T-helper 1 cell treated with Interleukin-12 subunit alpha and Interleukin-12 subunit beta and Interleukin-4 antibody, amounts not matched to agents 30 μg/mL and 1 μg/mL, for 36 hours (primary cell): Measurements from ENCODE around the gene C1orf226.
"Not testable (repeated sequence)": the region's sequence is repeated elsewhere in the genome, so short reads cannot be mapped to it uniquely, and the experiment has no call there.

Source experiments
- H3K27ac Mint-ChIP-seq: one replicate; pipeline ENCODE4 v1.8.0; 2021; ENCODE audit warnings: mild to moderate bottlenecking, mixed read lengths
- H3K27me3 Mint-ChIP-seq: one replicate; pipeline ENCODE4 v1.8.0; 2021; ENCODE audit warnings: low read depth, mixed read lengths
- H3K36me3 Mint-ChIP-seq: one replicate; pipeline ENCODE4 v1.8.0; 2021; ENCODE audit warnings: low read depth, mixed read lengths
- H3K4me1 Mint-ChIP-seq: one replicate; pipeline ENCODE4 v1.8.0; 2021; ENCODE audit warnings: low read depth, mixed read lengths
- H3K4me3 Mint-ChIP-seq: one replicate; pipeline ENCODE4 v1.8.0; 2021; ENCODE audit warnings: mild to moderate bottlenecking, moderate library complexity, mixed read lengths
- H3K9me3 Mint-ChIP-seq: one replicate; pipeline ENCODE4 v1.8.0; 2021; ENCODE audit warnings: mixed read lengths

The C1orf226 gene

DNA sequence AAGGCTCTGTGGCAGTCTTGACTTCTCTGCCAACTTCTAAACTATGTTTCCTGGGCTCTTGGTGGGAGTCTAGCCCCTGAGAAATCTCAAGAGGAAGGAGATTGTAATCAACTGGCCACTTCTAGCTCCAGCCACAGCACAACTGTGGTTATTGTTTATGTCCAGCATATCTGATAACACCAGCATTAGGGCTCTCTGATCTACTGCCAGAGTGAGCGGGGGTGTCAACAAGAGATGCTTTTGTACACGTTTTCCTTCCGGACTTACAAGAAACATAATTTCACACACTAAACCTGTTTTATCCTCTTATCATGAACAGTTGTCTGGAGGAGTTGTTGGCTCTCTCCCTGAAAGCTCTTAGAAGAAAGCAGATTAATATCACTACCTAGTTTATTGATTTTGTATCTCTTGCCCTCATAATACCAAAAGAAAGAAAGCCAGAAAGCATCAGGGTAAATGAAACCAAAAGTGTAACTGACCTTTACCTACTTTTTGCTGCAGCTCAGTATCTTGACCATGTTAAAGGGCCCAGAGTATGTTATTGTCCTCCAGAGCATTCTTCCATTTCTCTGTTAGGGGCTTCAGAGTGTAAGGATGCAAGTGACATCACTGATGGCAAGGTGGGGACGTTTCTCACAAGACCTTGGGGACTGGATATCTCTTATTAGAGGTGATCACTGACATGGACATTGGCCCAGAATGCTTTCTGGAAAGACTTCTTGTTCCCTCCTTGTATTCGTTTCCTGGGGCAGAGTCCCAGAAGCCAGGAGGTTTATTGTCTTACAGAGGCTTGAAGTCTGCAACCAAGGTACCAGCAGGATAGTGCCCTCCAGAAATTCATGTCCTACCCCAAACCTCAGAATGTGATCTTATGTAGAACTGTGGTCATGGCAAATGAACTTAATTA, 40.0 kb downstream of the C1orf226 start:
- Mint-ChIP-seq H3K36me3 (no peaks in the 10 kb centered on the region), H3K4me3 (no peak overlapping the region), H3K27me3 (peaks cover 6% of the 10 kb centered on the region), H3K4me1 (no peaks in the 10 kb centered on the region), H3K27ac (no peak overlapping the region), H3K9me3 (no peaks in the 10 kb centered on the region)

DNA sequence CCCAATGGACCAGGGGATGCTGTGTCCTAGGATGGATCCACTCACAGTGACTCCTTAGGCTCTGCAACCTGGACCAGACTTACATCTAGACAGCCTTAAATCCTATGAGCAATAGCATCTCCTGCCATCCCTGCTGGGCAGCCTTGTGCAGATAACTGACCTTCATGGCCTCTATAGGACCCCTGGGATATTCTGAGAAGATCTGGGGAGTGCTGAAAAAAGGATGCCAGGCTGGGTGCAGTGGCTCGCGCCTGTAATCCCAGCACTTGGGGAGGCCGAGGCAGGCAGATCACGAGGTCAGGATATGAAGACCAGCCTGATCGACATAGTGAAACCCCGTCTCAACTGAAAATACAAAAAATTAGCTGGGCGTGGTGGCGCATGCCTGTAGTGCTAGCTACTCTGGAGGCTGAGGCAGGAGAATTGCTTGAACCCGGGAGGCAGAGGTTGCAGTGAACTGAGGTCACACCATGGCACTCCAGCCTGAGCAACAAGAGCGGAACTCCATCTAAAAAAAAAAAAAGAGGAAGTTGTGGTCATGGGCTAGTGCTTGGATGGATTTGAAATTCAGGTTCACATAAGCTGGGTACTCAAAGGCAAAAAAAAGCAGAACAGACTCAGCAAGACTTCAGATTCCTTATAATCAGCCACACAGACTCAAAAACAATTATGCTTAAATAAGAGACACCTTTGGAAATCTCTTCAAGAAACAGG, 41.3 kb downstream of the C1orf226 start:
- H3K27ac Mint-ChIP-seq = no peak overlapping the region

DNA sequence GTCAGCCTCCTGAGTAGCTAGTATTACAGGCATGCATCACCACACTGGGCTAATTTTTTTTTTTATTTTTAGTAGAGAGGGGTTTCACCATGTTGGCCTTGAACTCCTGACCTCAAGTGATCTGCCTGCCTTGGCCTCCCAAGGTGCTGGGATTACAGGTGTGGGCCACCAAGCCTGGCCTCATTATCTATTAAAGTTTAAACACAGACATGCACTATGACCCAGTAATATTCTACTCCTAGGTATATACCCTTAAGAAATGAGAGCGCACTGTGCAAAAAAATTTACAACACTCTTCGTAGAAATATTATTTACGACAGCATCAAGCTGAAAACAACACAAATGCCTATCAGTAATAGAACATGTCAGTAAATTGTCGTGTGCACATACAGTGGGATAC, 49.1 kb downstream of the C1orf226 start:
- no peaks in the 10 kb centered on the region for H3K4me1 Mint-ChIP-seq
- H3K27ac Mint-ChIP-seq = no peak overlapping the region
- no peaks in the 10 kb centered on the region for H3K36me3 Mint-ChIP-seq
- no peaks in the 10 kb centered on the region for H3K9me3 Mint-ChIP-seq
- H3K27me3 Mint-ChIP-seq = no peaks in the 10 kb centered on the region
- H3K4me3 Mint-ChIP-seq = no peak overlapping the region

More for the DNA sequence above, 41.3 kb downstream of the C1orf226 start:
- Mint-ChIP-seq H3K4me1 (no peaks in the 10 kb centered on the region), H3K9me3 (no peaks in the 10 kb centered on the region), H3K4me3 (no peak overlapping the region), H3K36me3 (no peaks in the 10 kb centered on the region), H3K27me3 (peaks cover under 1% of the 10 kb centered on the region)

DNA sequence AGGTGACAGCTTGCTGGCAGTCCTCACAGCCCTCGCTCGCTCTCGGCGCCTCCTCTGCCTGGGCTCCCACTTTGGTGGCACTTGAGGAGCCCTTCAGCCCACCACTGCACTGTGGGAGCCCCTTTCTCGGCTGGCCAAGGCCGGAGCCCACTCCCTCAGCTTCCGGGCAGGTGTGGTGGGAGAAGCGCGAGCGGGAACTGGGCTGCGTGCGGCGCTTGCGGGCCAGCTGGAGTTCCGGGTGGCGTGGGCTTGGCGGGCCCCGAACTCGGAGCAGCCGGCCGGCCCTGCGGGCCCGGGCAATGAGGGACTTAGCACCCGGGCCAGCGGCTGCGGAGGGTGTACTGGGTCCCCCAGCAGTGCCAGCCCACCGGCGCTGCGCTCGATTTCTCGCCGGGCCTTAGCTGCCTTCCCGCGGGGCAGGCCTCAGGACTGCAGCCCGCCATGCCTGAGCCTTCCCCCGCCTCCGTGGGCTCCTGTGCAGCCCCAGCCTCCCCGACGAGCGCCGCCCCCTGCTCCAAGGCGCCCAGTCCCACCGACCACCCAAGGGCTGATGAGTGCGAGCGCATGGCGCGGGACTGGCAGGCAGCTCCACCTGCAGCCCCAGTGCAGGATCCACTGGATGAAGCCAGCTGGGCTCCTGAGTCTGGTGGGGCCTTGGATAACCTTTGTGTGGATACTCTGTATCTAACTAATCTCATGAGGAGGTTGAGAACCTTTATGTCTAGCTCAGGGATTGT, 51.6 kb downstream of the C1orf226 start:
- H3K27ac Mint-ChIP-seq, H3K36me3 Mint-ChIP-seq, H3K27me3 Mint-ChIP-seq: not testable (repeated sequence)

More for the DNA sequence above, 51.6 kb downstream of the C1orf226 start:
- H3K9me3 Mint-ChIP-seq, H3K4me1 Mint-ChIP-seq, H3K4me3 Mint-ChIP-seq: not testable (repeated sequence)
